Left renal pelvis (tissue), 4 donors: ENCODE measurements around the gene AGBL5. TPM values are rescaled to one million over a fixed set of nuclear protein-coding genes. Genes with fewer than 3 reads are reported as not detected.
"Not testable (repeated sequence)": the region's sequence is repeated elsewhere in the genome, so short reads cannot be mapped to it uniquely, and the experiment has no call there.

Experiments
- DNase-seq, 4 donors: peaks; one replicate each; pipeline ENCODE4 v3.0.0-alpha.2; 2013; ENCODE audit warnings: low read depth in 4 of 4, low spot score in 3 of 4
- polyA plus RNA-seq, 4 donors: library from polyadenylated mRNA; unstranded; fragments of 120-200 nt; gene quantifications; one replicate each; pipeline ENCODE4 v1.2.1, GENCODE V29; 2013; ENCODE audit not compliant: insufficient read length in 4 of 4

AGBL5 gene
- polyA plus RNA-seq, 4 donors, result 30.8 to 66.8 (median 61.1) TPM

DNA sequence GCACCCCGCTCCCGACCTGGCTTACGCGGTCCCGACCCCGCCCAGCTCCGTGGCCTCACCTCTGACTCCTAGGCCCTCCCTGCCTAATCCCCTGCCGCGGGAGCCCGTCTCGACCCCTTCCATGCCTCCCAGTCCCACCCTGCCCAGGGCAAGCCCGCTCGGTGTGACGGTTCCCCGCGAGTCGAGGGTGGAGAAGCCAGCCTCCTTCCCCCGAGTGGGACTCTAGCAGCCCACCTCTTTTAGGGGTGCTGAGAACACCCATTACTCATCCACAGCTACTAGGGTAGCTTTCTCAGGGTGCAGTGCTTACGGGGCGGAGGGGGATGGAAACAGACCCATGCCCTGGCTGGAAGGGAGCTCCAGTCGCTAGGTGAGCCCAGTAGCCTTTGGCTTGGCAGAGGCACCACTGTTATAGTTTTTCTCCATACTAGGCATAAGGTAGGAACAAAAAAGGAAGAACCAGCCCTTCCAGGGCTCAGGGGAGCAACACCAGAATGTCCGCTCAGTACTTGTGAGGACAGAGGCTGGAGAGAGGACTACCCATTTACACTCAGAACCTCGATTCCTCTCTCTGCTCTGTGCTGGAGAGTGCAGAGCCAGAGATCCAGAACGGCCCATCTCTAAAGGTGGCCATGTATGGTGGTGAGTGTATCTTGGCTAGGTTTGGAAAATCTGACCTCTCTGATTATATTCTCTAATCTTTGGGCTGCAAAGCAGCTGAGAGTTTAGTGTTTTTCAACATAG lies 606 bp downstream of the AGBL5 start:
- no peak for DNase-seq

GRCh38 chr2:27053321-27053720 lies 1.9 kb downstream of the AGBL5 start:
- DNase-seq, result no peak

DNA sequence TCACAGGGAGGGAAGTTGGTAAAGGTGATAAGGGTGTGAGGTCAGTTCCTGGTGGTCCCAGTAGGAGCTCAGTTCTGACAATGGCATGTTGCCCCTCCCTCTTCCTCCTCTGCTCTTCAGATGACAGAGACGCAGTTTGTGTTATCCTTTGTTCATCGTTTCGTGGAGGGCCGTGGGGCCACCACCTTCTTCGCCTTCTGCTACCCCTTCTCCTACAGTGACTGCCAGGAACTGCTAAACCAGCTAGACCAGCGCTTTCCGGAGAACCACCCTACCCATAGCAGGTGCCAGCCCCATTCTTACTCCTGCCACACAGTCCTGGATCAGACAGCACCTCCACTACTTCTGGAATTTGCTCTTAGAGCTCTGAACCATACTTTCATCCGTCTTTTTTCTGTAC lies 2.3 kb downstream of the AGBL5 start:
- DNase-seq, result no peak

DNA sequence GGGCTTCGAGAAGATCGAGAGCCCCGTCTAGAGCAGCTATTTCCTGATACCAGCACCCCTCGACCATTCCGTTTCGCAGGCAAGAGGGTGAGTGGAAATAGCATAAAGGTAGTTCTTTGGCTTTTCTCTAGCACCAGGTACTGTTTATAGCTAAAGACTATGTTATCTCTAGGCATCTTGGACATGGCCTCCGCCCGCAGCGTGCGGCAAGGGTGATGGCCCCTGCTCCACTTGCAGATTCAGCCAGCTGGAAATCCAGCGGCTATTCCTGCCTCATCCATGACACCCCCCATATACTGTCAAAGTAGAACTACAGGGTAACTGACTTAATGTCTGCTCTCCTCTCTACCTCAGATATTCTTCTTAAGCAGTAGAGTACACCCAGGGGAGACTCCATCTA lies 3.3 kb downstream of the AGBL5 start:
- no peak for DNase-seq

GRCh38 chr2:27057184-27057583 lies 5.7 kb downstream of the AGBL5 start:
- DNase-seq, result no peak

DNA sequence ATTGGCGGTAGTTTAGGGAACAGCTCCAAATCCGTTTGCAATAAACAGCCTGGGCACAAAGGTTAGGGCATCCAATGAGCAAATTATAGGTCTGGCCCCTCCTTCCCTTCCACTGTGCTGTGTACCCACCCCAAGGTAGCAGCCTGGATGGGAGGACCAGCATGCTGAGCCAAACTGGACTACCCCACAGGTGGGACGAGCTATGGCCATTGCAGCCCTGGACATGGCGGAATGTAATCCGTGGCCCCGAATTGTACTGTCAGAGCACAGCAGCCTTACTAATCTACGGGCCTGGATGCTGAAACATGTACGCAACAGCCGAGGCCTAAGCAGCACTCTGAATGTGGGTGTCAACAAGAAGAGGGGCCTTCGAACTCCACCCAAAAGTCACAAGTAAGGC lies 6.7 kb downstream of the AGBL5 start:
- DNase-seq, result no peak

- no peak for DNase-seq
Observed at GRCh38 chr2:27059141-27059820, 7.8 kb downstream of the AGBL5 start.

DNA sequence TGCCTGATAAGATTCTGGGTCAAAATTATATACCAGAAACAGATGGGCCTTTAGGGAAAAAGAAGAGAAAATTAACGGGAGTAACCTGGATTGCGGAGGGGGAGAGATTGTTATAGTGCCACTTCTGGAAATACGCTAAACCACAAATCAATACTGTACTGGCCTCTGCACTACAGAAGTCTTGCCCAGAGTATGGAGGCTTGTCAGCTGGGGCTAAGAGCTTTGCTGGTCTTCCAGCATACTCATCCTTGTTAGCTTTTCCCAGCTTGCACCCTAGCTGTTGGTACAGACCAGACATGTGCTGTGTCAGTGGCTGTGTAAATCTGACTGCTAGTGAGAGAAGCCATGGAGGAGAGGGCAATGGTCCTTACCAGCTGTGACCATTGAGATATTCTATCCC lies 8.9 kb downstream of the AGBL5 start:
- DNase-seq, result no peak

DNA sequence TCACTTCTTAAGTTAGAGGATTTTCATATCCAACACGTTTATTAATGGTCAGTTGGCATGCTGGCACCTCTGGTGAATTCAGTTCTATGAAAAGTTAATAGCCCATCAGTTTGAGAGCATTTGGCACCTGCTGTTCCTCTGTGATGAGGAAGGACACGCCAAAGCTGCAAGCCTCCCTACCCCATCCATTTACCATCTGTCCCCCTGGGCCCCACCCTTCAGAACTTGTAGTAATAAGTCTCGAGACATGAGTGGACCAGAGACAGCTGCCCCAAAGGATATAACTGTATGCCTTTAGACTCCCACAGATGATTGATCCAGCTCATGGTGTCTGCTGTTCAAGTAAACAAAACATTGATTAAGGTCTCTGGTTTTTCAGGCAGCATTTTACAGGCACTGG lies 13.7 kb downstream of the AGBL5 start:
- DNase-seq, result no peak

DNA sequence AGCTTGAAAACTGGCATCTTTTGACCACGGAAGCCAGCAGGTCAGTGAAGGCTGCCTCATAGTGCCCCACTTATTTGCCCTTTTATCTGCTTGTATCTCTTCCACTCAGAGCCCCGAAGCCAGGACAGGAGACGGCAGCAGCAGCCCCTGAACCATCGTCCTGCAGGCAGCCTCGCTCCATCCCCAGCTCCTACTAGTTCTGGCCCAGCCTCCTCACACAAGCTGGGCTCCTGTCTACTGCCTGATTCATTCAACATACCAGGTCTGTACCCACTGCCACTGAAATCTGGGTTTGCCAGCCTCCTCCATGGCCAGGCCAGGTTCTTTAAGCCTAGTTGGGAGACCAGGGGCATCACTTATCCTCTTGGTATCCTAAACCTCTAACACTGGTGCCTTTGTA lies 15.9 kb downstream of the AGBL5 start:
- no peak for DNase-seq

GRCh38 chr2:27069436-27069835 lies 18.0 kb downstream of the AGBL5 start:
- no peak for DNase-seq

DNA sequence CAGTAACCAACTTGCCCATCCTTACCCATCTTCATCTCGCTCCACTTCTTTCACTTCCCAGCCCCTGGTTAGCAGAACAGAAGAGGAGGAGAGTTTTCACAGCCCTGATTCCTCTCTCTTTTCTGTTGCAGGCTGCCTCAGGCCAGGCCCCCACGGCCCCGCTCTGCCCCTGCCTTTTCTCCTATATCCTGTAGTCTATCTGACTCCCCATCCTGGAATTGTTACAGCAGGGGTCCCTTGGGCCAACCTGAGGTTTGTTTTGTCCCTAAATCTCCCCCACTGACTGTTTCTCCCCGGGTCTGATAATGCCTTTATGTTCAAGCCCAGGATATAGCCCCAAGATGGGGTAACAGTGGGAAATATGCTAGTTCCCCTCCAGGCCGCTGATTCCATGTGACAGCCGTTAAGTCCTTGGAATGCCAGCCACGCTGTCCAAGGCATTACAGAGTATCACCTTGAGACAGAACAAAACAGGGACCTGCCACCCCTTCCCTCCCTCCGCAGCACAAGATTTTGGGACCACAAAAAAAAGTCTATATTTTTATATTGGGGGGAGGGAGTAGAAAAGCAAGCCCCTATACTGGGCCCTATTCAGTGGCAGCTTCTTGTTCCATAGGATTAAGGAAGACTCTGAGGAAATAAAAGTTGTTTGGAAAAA lies 18.6 kb downstream of the AGBL5 start:
- DNase-seq, result no peak

GRCh38 chr2:27070653-27071276 lies 19.3 kb downstream of the AGBL5 start:
- no peak for DNase-seq

DNA sequence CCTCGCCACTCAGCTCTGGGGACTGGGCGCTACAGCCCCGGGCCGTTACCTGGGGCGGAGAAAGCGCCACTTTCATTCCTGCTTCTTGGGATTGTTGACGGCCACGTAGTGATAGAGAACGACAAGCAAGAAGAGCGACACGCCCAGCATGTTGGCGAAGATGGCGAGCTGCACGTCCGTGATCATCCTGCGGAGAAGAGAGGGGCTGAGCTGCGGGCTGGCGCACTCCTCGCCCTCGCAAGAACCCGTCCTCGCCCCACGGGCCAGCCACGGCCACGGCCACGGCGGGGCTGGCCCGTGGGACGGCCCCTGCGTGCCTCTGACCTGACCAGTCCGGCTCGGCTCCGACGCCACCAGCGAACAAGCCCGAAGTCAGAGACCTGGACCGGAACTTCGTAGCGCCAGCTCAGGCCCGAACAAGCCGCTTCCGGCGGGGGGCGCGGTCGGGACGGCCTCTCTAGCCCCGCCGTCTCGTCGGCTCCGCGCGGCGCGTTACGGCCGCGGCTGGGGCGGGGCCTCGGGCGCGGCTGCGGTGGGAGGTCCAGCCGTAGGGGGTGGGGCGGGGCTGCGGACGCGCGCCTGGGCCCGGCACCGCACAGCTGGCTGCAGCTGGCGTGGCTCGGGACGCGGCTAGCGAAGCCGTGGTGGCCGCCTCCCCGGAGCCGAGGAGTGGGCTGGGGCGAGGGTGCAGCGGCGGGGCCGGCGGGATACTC lies 20.0 kb downstream of the AGBL5 start, which contains the start of gene OST4:
Gene OST4 (minus strand): TSS at position 378 of the 713 bp plus-strand sequence.
- DNase-seq, result peak in 3 of 4 donors; percentile 87 to 90 (median 87)

- DNase-seq, result peak in 1 of 4 donors; percentile 84
Observed at GRCh38 chr2:27071990-27072830, 20.7 kb downstream of the AGBL5 start.

- no peak for DNase-seq
Observed at GRCh38 chr2:27072920-27073319, 21.5 kb downstream of the AGBL5 start.

DNA sequence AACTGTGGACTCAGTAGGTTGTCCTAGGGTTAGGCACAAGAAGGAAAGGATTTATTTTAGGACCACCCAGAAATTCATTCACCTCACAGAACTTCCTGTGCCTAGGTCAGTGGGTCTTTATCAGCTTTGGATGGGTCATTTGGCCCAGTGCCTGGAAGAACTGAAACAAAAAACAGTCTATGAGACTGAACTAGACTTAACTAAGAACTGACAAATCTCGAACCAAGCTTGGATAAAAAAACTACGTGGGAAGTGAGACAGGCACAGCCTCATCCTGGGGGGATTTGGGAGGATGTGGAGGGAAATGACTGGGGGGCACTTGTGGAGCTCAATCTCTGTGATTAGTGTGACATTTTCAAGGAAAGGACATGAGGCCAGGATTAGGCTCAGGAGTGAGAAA lies 22.3 kb downstream of the AGBL5 start:
- no peak for DNase-seq

- DNase-seq, result no peak
Observed at GRCh38 chr2:27074738-27075565, 23.5 kb downstream of the AGBL5 start.

GRCh38 chr2:27075566-27075871 lies 24.1 kb downstream of the AGBL5 start:
- DNase-seq, result not testable (repeated sequence)
